Choroid plexus epithelial cell (primary cell): Measurements from ENCODE around the gene ATP6AP2.

Source experiments
- DNase-seq: peaks from one replicate; pipeline ENCODE4 v3.0.0-alpha.2; 2010; ENCODE audit warnings: low read depth
- H3K4me3 ChIP-seq: 2 replicates; pipeline ENCODE4 v1.5.1; 2011; ENCODE audit warnings: low read depth, mild to moderate bottlenecking, control low read depth, low read length, moderate library complexity
- TF ChIP-seq, protein P1 (sequence below): conservative IDR thresholded peaks from 2 replicates; pipeline ENCODE4 v1.5.1; 2011; ENCODE audit warnings: low read depth, mild to moderate bottlenecking, control low read depth, inconsistent platforms, low read length, moderate library complexity

The ATP6AP2 gene

GRCh38 chrX:40623665-40624064 is 42.9 kb downstream of the ATP6AP2 start:
- H3K4me3 ChIP-seq, result no peak overlapping the region
- DNase-seq, result no peak
- TF ChIP-seq, protein P1, sequence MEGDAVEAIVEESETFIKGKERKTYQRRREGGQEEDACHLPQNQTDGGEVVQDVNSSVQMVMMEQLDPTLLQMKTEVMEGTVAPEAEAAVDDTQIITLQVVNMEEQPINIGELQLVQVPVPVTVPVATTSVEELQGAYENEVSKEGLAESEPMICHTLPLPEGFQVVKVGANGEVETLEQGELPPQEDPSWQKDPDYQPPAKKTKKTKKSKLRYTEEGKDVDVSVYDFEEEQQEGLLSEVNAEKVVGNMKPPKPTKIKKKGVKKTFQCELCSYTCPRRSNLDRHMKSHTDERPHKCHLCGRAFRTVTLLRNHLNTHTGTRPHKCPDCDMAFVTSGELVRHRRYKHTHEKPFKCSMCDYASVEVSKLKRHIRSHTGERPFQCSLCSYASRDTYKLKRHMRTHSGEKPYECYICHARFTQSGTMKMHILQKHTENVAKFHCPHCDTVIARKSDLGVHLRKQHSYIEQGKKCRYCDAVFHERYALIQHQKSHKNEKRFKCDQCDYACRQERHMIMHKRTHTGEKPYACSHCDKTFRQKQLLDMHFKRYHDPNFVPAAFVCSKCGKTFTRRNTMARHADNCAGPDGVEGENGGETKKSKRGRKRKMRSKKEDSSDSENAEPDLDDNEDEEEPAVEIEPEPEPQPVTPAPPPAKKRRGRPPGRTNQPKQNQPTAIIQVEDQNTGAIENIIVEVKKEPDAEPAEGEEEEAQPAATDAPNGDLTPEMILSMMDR, result no peak

GRCh38 chrX:40625294-40625693 is 44.5 kb downstream of the ATP6AP2 start:
- TF ChIP-seq, protein P1, result no peak
- H3K4me3 ChIP-seq, result no peak overlapping the region
- no peak for DNase-seq

DNA sequence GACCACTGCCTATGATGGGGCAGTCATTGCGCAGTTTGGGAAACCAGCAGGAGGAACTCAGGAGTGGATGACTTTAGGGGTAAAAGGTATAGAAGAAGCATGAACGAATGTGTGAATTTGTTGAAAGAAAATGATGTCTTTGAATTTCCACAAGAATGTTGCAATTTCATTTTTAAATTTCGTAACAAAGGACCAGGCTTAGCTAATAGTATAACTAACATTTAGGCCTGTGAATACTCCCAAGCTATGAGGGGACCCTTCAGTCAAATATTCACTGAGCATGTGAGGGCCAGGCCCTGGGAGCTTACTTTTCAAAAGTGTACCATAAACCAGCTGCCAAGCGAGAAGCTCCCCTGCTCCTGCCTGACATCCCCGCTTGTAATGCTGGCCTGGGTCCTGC is 47.7 kb downstream of the ATP6AP2 start:
- TF ChIP-seq, protein P1, result no peak
- no peak overlapping the region for H3K4me3 ChIP-seq
- peak; percentile 10 for DNase-seq

GRCh38 chrX:40632199-40632598 is 51.4 kb downstream of the ATP6AP2 start:
- no peak for DNase-seq
- H3K4me3 ChIP-seq, result no peak overlapping the region
- TF ChIP-seq, protein P1, result no peak

DNA sequence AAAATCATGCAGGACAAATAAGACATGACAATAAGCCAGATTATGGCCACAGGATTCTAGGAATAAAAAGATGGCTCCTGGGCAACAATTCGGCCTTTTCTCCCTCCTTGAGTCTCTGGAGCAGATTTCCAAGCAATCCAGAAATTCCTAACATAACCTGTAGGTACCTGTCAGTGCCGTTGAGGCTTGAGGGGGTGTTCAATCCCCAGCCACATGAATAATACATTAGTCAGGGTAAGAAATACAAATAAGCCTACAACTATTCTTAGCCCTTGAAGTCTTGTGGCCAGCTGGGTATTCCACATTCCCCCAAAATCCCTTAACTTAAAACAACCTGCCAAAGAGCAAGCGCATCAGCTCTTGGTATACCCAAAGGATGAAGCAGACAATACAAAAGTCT is 56.9 kb downstream of the ATP6AP2 start:
- TF ChIP-seq, protein P1, result no peak
- no peak overlapping the region for H3K4me3 ChIP-seq
- DNase-seq, result no peak

DNA sequence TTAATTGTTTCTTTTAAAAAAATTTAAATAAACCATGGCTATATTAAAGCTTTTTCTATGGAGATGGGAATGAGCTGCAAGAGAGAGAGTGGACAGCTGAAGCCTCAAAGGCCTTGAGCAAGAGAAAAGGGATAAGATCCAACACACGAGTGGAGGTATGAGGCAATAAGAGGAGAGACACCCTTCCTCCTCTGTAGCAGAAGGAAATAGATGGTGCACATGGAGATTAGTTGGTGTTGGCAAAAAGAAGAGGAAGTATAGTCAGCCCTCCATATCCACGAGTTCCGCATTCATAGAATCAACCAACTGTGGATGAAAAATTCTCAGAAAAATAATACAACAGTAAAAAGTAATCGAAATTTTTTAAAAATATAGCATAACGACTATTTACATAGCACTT is 63.4 kb downstream of the ATP6AP2 start:
- DNase-seq, result peak; percentile 66
- peak overlapping the region; percentile 48 for H3K4me3 ChIP-seq
- TF ChIP-seq, protein P1, result no peak

DNA sequence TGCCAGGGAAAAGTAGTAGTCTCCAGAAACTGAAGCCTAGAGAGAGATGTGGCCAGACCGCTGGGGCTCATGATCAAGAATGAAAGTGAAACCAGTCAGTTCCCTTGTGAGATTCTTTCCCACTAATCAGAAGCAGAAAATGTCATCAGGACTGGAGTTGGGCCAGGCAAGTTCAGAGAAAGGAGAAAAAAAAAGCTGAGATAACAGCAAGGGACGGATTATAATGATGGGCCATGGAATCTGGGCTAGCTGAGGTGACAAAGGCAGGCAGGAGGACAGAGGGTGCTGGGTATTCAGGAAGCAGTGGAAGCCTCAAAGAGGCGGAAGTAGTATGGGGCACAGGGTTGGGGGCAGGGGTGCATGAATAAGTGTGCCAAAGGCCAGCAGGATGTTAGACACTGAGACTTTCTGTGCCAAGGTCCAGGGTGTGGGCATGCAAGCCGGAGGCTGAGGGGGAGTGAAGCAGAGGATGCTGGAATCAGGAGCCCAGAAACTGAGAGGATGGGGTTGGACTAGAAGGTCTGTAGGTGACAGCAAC is 64.1 kb downstream of the ATP6AP2 start:
- TF ChIP-seq, protein P1, result no peak
- peak; percentile 78 for DNase-seq
- H3K4me3 ChIP-seq, result peak overlapping the region; percentile 48
